Caco-2 (cell line): Measurements from ENCODE around the gene KANSL3. TPM values are rescaled to one million over a fixed set of nuclear protein-coding genes. Genes with fewer than 3 reads are reported as not detected.

Experiments used
- BruUV-seq: library from RNA; stranded (reverse); fragments of 400-500 nt; replicated peaks from 2 replicates; lab custom pipeline; 2021; lab: Mats Ljungman, UMichigan
- CTCF ChIA-PET: fragments of 300-600 bp; sonication (Branson Sonifier 250); formaldehyde crosslinking; loops from one replicate; lab custom pipeline; 2022; ENCODE audit warnings: antibody characterized with exemption; lab: Charles Lee
- POLR2A ChIA-PET: fragments of 300-600 bp; sonication (Branson Sonifier 250); formaldehyde crosslinking; loops from one replicate; lab custom pipeline; 2022; ENCODE audit warnings: antibody characterized with exemption; lab: Charles Lee
- DNase-seq, 2 experiments: peaks; one replicate each; pipeline versions ENCODE4 v3.0.0 to v3.0.0-alpha.2; 2020 to 2022
- H3K27me3 ChIP-seq: replicated peaks from 2 replicates; pipeline ENCODE4 v1.6.0; 2011; ENCODE audit warnings: low read length; ENCODE audit not compliant: control insufficient read depth, insufficient read depth
- H3K36me3 ChIP-seq: 2 replicates; pipeline ENCODE4 v1.5.1; 2011; ENCODE audit warnings: low read length; ENCODE audit not compliant: control insufficient read depth, insufficient read depth
- H3K4me1 ChIP-seq: fragments of 250-450 bp; sonication (Bioruptor Pico); 2 replicates; pipeline ENCODE4 v1.5.1; 2020; ENCODE audit warnings: mild to moderate bottlenecking
- H3K4me3 ChIP-seq: 2 replicates; pipeline ENCODE4 v1.5.1; 2011; ENCODE audit warnings: low read depth, mild to moderate bottlenecking, control low read depth, low read length
- H3K9me3 ChIP-seq: fragments of 250-450 bp; sonication (Bioruptor Pico); 2 replicates; pipeline ENCODE4 v1.5.1; 2020; ENCODE audit warnings: mild to moderate bottlenecking, moderate library complexity
- H3K27ac Mint-ChIP-seq: one replicate; pipeline ENCODE4 v1.8.0; 2022; ENCODE audit warnings: mixed read lengths; ENCODE audit not compliant: unreplicated experiment
- H3K27me3 Mint-ChIP-seq: one replicate; pipeline ENCODE4 v1.8.0; 2022; ENCODE audit warnings: mixed read lengths; ENCODE audit not compliant: insufficient read depth, unreplicated experiment
- H3K36me3 Mint-ChIP-seq: one replicate; pipeline ENCODE4 v1.8.0; 2022; ENCODE audit warnings: mild to moderate bottlenecking, mixed read lengths; ENCODE audit not compliant: insufficient read depth, unreplicated experiment
- H3K4me1 Mint-ChIP-seq: one replicate; pipeline ENCODE4 v1.8.0; 2022; ENCODE audit warnings: low read depth, mixed read lengths; ENCODE audit not compliant: unreplicated experiment
- H3K4me3 Mint-ChIP-seq: one replicate; pipeline ENCODE4 v1.8.0; 2022; ENCODE audit warnings: mild to moderate bottlenecking, moderate library complexity, mixed read lengths; ENCODE audit not compliant: unreplicated experiment
- H3K9me3 Mint-ChIP-seq: one replicate; pipeline ENCODE4 v1.8.0; 2022; ENCODE audit warnings: mixed read lengths; ENCODE audit not compliant: unreplicated experiment
- CTCF ChIP-seq, 2 experiments: fragments of 200-600 bp in 1 of 2; IDR thresholded peaks; 1 replicate in 1 of 2; 2 replicates in 1 of 2; pipeline versions ENCODE4 v1.5.1 to v1.8.0; 2011 to 2022; ENCODE audit warnings: antibody characterized with exemption in 1 of 2, control low read depth in 1 of 2, inconsistent platforms in 1 of 2, low read depth in 1 of 2, low read length in 1 of 2, mild to moderate bottlenecking in 1 of 2, moderate library complexity in 1 of 2; ENCODE audit not compliant: insufficient read depth in 1 of 2, severe bottlenecking in 1 of 2, unreplicated experiment in 1 of 2
- intact Hi-C: fragments of 100-400 bp; cut with micrococcal nuclease; formaldehyde crosslinking; loops from one replicate; pipeline ENCODE4 v1.10.0; 2022; ENCODE audit not compliant: unreplicated experiment
- total RNA-seq: library from RNA; stranded (reverse); gene quantifications from 2 replicates; pipeline ENCODE4 v1.2.3, GENCODE V29; 2022

KANSL3 gene
- total RNA-seq, 1 experiment from 2014 or later: 48.6 TPM

- Histone ChIP-seq H3K4me3 (no peak overlapping the region), H3K36me3 (no peaks in the 10 kb centered on the region), H3K27me3 (no peaks in the 10 kb centered on the region), H3K9me3 (no peaks in the 10 kb centered on the region), H3K4me1 (no peaks in the 10 kb centered on the region)
- TF ChIP-seq CTCF (IDR thresholded peaks at IDR 0.05; ENCODE audit: insufficient read depth in 1 of 2, low read depth in 1 of 2, low read length in 1 of 2, severe bottlenecking in 1 of 2, unreplicated experiment in 1 of 2): no peak
- Mint-ChIP-seq H3K9me3 (no peaks in the 10 kb centered on the region), H3K4me1 (no peaks in the 10 kb centered on the region), H3K27me3 (no peaks in the 10 kb centered on the region), H3K27ac (no peak overlapping the region), H3K36me3 (no peaks in the 10 kb centered on the region), H3K4me3 (no peak overlapping the region)
- no TSS peak for BruUV-seq
- intact Hi-C loops: no loop called here
- no peak for DNase-seq
- POLR2A ChIA-PET: no interaction called here
- CTCF ChIA-PET: no interaction called here
Observed at GRCh38 chr2:96587843-96588242, 50.3 kb downstream of the KANSL3 start.

- no peak for DNase-seq
- no peak for TF ChIP-seq CTCF (IDR thresholded peaks at IDR 0.05; ENCODE audit: insufficient read depth in 1 of 2, low read depth in 1 of 2, low read length in 1 of 2, severe bottlenecking in 1 of 2, unreplicated experiment in 1 of 2)
- BruUV-seq: no TSS peak
- POLR2A ChIA-PET: interaction anchor here (0.6 kb wide), 1 partner anchor 176 kb away, joined by 10 read pairs; no protein-coding TSS in a partner anchor
- CTCF ChIA-PET: no interaction called here
- Mint-ChIP-seq H3K36me3 (no peaks in the 10 kb centered on the region), H3K9me3 (no peaks in the 10 kb centered on the region), H3K4me1 (no peaks in the 10 kb centered on the region), H3K27me3 (no peaks in the 10 kb centered on the region), H3K27ac (no peak overlapping the region), H3K4me3 (no peak overlapping the region)
- H3K27me3 ChIP-seq: no peaks in the 10 kb centered on the region
- H3K4me3 ChIP-seq: no peak overlapping the region
- intact Hi-C loops: no loop called here
- H3K4me1 ChIP-seq: no peaks in the 10 kb centered on the region
- no peaks in the 10 kb centered on the region for H3K9me3 ChIP-seq
- H3K36me3 ChIP-seq: no peaks in the 10 kb centered on the region
Observed at GRCh38 chr2:96584017-96584416, 54.1 kb downstream of the KANSL3 start.

GRCh38 chr2:96580771-96581170 is 57.3 kb downstream of the KANSL3 start:
- H3K27me3 Mint-ChIP-seq: no peaks in the 10 kb centered on the region
- CTCF ChIA-PET: no interaction called here
- POLR2A ChIA-PET: no interaction called here
- no peaks in the 10 kb centered on the region for H3K4me1 Mint-ChIP-seq
- H3K36me3 Mint-ChIP-seq: no peaks in the 10 kb centered on the region
- peak; percentile 25 to 31 for TF ChIP-seq CTCF (IDR thresholded peaks at IDR 0.05; ENCODE audit: insufficient read depth in 1 of 2, low read depth in 1 of 2, low read length in 1 of 2, severe bottlenecking in 1 of 2, unreplicated experiment in 1 of 2)
- no peak overlapping the region for H3K4me3 Mint-ChIP-seq
- intact Hi-C loops: loop anchor here (1.0 to 2.0 kb wide), 2 partner anchors 24 to 30 kb away; no protein-coding TSS in a partner anchor
- Histone ChIP-seq H3K4me3 (no peak overlapping the region), H3K9me3 (no peaks in the 10 kb centered on the region), H3K4me1 (no peaks in the 10 kb centered on the region), H3K36me3 (no peaks in the 10 kb centered on the region), H3K27me3 (no peaks in the 10 kb centered on the region)
- no TSS peak for BruUV-seq
- H3K9me3 Mint-ChIP-seq: no peaks in the 10 kb centered on the region
- H3K27ac Mint-ChIP-seq: no peak overlapping the region
- DNase-seq: peak; percentile 56 to 60
